Neutrophil (primary cell): ENCODE measurements around the gene WNK2.

ENCODE experiments used
- H3K27ac ChIP-seq: fragments of 200-600 bp; sonication (generic); 2 replicates; pipeline ENCODE4 v1.5.1; 2016; ENCODE audit warnings: mild to moderate bottlenecking, moderate library complexity
- H3K27me3 ChIP-seq: fragments of 200-600 bp; sonication (generic); 2 replicates; pipeline ENCODE4 v1.6.0; 2016; ENCODE audit warnings: mild to moderate bottlenecking
- H3K36me3 ChIP-seq: fragments of 200-600 bp; sonication (generic); 2 replicates; pipeline ENCODE4 v1.5.1; 2017
- H3K4me1 ChIP-seq, 2 experiments: fragments of 200-600 bp in 1 of 2; sonication (generic) in 1 of 2; 1 replicate in 1 of 2; 2 replicates in 1 of 2; pipeline versions ENCODE4 v1.5.1 to v1.6.1; 2013 to 2016; ENCODE audit warnings: low read depth in 1 of 2, low read length in 1 of 2, mild to moderate bottlenecking in 1 of 2, moderate library complexity in 1 of 2; ENCODE audit not compliant: control insufficient read depth in 1 of 2, insufficient read depth in 1 of 2
- H3K4me3 ChIP-seq, 2 experiments: fragments of 200-600 bp in 1 of 2; sonication (generic) in 1 of 2; 1 replicate in 1 of 2; 2 replicates in 1 of 2; pipeline ENCODE4 v1.5.1; 2013 to 2016; ENCODE audit warnings: low read depth in 1 of 2, low read length in 1 of 2, mild to moderate bottlenecking in 1 of 2, moderate library complexity in 1 of 2
- H3K9me3 ChIP-seq: fragments of 200-600 bp; sonication (generic); 2 replicates; pipeline ENCODE4 v1.5.1; 2016
- CTCF ChIP-seq: fragments of 200-600 bp; sonication (generic); IDR thresholded peaks from 2 replicates; pipeline ENCODE4 v1.5.1; 2016; ENCODE audit warnings: antibody characterized with exemption

The WNK2 gene

DNA sequence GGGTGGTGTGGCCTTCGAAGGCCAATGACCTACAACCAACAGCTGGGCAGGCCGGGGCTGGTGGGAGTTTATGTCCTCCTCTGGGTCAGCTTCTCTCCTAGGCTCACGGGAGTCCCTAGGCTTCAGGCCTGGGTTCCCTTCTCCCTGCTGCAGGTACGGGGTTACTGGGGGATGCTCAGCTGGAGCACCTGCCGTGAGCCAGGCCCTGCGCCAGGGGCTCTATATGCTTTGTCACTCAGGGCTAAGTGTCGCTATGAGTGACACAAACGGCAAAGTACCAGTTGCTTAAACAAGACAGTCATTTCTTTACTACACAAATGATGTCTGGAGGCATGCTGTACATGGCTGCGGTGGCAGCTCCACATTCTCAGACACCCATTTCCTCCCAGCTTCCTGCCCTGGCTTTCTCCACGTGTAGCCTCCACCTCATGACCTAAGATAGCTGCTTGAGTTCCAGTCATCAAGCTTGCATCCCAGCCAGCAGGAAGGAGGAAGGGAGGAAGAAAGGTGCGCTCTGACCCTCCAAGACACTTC lies 27.4 kb upstream of the WNK2 start:
- Histone ChIP-seq H3K4me1 (peaks cover 6 to 11% of the 10 kb centered on the region in 2 experiments), H3K4me3 (no peak overlapping the region), H3K36me3 (no peaks in the 10 kb centered on the region), H3K27ac (no peak overlapping the region), H3K9me3 (no peaks in the 10 kb centered on the region), H3K27me3 (no peaks in the 10 kb centered on the region)
- no peak for TF ChIP-seq CTCF

DNA sequence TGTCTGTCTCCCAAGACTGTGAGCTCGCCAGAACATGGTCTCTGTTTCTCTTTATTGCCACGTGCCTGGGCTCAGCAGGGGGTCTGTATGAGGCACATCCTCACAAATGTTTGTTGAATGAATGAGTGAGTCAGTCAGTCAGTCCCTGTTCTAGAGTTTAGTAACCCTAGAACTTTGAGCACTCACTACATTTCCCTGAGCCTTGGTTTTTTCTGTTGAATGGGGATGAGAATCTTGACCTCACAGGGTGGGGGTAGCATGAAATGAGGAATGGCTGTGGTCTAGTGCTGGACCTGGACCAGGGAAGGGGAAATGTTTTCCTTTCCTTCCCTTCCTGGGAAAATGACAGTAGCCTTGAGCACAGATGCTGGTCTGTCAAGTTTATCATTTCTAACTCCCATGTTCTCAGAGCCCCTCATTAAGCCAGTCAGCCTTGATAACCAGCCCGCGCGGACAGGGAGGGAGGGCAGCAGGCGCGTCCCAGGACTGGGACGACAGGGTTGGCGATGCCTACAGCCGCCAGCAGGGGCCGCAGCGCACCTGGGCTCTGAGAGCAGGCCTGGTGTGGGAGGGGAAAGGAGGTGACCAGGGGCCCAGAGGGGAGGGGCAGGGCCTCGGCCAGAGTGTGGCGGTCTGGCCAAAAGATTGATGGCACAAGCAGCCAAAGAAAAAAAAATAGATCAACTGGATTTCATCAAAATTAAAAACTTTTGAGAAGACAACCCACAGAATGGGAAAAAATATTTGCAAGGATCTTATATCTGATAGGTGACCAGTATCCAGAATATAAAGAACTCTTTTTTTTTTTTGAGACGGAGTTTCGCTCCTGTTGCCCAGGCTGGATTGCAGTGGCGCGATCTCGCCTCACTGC lies 24.1 kb upstream of the WNK2 start:
- Histone ChIP-seq H3K4me1 (peaks cover 6 to 11% of the 10 kb centered on the region in 2 experiments), H3K27ac (peak overlapping the region; percentile 14), H3K4me3 (no peak overlapping the region), H3K9me3 (no peaks in the 10 kb centered on the region), H3K27me3 (no peaks in the 10 kb centered on the region), H3K36me3 (no peaks in the 10 kb centered on the region)
- peak; percentile 98 for TF ChIP-seq CTCF

- H3K9me3 ChIP-seq, result no peaks in the 10 kb centered on the region
- no peaks in the 10 kb centered on the region for H3K36me3 ChIP-seq
- peaks cover 6 to 11% of the 10 kb centered on the region in 2 experiments for H3K4me1 ChIP-seq
- H3K4me3 ChIP-seq, result no peak overlapping the region
- TF ChIP-seq CTCF, result no peak
- no peak overlapping the region for H3K27ac ChIP-seq
- no peaks in the 10 kb centered on the region for H3K27me3 ChIP-seq
Measured at GRCh38 chr9:93161786-93162562, 22.0 kb upstream of the WNK2 start.

- Histone ChIP-seq H3K4me1 (peaks cover 6 to 11% of the 10 kb centered on the region in 2 experiments), H3K9me3 (no peaks in the 10 kb centered on the region), H3K4me3 (no peak overlapping the region), H3K36me3 (no peaks in the 10 kb centered on the region), H3K27ac (no peak overlapping the region), H3K27me3 (no peaks in the 10 kb centered on the region)
- no peak for TF ChIP-seq CTCF
Measured at GRCh38 chr9:93164085-93164484, 19.9 kb upstream of the WNK2 start.

DNA sequence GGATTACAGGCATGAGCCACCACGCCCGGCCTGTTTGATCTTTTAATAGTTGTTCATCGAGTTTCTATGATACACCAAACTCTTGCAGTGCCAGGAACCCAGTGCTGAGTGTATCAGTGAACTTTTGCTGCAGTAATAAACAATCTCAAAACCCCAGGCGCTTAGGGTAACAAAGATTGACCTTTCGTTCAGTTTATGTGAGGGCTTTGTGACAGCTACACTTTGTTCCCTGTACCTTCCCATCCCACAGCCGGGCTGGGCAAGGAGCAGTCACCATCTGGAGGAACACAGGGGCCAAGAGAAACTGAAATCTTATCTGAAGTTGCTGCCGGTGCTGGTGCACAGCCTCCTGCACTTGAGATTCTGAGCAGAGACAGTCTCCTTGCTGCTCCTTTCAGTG lies 17.2 kb upstream of the WNK2 start:
- no peak overlapping the region for H3K4me3 ChIP-seq
- no peaks in the 10 kb centered on the region for H3K9me3 ChIP-seq
- no peaks in the 10 kb centered on the region for H3K4me1 ChIP-seq
- no peaks in the 10 kb centered on the region for H3K27me3 ChIP-seq
- no peak for TF ChIP-seq CTCF
- H3K27ac ChIP-seq, result no peak overlapping the region
- H3K36me3 ChIP-seq, result no peaks in the 10 kb centered on the region
